Pons (tissue), 1 donor: ENCODE results near the gene PRDX5.
A peak's percentile ranks its signal among the peaks of the same experiment; 100 is the strongest.

Experiments used
- DNase-seq: peaks from one replicate; pipeline ENCODE4 v3.0.0-alpha.2; 2016; ENCODE audit warnings: low spot score

PRDX5 gene

DNA sequence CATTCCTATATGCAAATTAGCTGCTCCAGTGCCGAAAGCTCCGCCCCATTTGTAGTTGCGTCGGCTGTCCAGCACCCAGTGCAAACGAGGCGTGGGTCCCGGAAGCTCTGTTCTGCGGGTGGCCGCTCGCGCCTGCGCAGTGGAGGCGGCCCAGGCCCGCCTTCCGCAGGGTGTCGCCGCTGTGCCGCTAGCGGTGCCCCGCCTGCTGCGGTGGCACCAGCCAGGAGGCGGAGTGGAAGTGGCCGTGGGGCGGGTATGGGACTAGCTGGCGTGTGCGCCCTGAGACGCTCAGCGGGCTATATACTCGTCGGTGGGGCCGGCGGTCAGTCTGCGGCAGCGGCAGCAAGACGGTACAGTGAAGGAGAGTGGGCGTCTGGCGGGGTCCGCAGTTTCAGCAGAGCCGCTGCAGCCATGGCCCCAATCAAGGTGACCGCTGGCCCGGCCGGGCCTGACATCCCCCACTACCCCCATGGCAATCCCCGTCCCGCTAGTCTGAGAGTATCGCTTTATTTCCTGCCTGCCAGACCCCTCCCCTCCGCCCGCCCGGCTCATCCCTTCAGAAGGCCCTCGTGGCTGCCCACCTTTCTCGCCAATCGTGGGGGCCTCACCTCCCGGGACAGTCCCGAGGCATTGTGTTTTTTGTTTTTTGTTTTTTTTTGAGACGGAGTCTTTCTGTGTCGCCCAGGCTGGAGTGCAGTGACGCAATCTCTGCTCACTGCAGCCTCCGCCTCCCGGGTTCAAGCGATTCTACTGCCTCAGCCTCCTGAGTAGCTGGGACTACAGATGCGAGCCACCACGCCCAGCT is at the start of gene PRDX5:
TSS of gene PRDX5 (plus strand) at position 161 of the 805 bp plus-strand sequence. CDS start at position 256, 95 bp downstream.
- DNase-seq = peak; percentile 98

GRCh38 chr11:64268893-64269539 is 48.9 kb upstream of the PRDX5 start:
- peak; percentile 25 for DNase-seq

DNA sequence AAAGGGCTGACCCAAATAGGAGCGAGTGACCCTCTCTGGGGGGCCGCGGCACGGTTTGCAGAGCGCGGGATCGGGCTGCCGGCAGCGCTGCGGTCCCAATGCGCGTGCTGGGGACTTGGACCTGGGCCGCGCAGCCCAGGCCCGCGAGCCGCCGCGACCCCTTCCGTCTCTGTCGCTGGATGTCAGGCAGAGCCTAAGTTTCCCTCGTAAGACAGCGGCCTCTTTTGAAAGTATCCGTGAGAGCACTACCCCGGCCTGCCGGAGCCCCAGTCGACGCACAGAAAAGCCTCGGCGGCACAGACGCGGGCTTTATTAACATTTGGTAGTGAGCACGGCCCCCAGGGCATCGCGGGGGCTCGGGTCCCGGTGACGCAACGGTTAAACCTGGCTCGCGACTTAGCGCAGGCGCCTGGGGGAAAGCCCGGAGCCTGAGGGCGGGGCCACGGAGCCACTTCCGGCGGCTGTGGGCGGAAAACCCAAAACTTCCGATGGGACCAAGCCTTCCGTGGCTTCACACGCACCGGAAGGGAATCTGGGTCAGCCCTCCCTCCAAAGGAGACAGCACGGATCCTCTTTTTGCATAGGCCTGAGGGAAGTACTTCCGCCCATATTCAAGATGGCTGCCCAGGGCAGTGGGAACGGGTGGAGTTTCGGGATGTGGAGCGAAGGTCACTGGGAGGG is 48.2 kb upstream of the PRDX5 start:
- DNase-seq = peak; percentile 100

DNA sequence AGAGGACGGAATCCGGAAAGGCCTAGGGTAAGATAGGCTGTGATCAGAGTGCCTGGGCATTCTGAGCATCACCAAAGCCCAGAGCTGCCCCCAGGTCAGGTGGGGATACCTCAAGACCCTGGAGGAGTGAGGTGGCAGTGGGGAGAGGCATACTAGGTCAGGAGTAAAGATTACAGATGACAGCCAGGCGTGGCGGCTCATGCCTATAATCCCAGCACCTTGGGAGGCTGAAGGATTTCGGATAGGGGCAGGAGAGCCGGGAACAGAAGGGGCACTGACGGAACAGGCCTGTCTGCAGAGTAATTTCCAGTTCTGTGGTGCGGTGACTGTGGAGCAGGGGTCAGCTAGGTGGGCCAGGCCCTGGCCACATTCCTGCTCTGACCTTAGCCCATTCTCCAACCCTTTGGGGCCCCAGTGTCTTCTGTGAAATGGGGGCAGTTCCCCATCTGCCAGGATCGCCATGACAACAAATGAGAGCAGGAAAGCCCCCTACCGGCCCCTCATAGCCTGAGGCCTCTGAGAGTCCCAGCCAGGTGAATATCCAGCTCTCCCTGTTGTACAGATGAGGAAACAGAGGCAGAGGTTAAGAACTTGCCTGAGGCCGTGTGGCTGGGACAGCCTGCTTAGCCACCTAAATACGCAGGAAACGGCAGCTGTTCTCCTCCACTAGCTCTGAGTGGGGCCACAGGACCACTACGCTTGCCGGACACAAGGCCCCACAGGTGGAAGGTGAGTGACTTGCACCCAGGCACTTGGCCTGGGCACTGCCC is 42.7 kb upstream of the PRDX5 start:
- DNase-seq = no peak

GRCh38 chr11:64275841-64276240 is 42.1 kb upstream of the PRDX5 start:
- no peak for DNase-seq

DNA sequence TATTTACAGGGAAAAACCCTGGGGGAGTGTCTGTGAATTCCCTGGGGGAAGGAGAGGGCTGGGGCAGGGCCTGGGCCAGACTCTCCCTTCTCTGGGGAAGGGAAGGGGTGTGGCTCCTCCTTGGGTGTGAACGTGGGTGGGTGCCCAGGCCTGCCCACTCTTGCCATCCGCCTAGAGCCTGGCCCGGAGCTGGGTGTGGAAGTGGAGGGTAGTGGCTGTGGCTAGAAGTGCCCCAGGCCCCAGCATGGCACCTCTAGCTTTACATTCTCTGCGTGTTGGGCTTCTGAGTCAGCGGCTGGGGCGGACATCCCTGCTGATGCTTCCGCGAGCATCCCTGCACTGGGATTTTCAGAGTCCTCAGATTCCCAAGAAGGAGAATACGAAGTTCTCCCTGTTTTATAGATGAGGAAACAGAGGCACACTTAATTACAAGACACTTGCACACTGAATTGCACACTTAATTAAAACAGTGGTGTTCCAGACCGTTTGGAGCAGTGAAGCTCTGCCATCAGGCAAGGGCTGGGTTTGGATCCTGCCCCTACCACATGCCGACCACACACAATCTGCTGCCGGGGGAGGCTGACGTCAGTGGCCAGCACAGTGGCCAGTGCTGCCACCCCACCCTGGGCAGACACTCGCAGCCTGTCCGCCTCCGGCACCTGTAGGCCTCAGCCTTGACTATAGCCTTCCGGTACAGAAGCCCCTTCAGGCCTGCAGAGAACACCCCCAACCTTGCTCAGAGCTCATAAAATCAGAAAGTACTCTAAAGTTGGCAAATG is 41.1 kb upstream of the PRDX5 start:
- DNase-seq = no peak

GRCh38 chr11:64278576-64279190 is 39.2 kb upstream of the PRDX5 start:
- no peak for DNase-seq

DNA sequence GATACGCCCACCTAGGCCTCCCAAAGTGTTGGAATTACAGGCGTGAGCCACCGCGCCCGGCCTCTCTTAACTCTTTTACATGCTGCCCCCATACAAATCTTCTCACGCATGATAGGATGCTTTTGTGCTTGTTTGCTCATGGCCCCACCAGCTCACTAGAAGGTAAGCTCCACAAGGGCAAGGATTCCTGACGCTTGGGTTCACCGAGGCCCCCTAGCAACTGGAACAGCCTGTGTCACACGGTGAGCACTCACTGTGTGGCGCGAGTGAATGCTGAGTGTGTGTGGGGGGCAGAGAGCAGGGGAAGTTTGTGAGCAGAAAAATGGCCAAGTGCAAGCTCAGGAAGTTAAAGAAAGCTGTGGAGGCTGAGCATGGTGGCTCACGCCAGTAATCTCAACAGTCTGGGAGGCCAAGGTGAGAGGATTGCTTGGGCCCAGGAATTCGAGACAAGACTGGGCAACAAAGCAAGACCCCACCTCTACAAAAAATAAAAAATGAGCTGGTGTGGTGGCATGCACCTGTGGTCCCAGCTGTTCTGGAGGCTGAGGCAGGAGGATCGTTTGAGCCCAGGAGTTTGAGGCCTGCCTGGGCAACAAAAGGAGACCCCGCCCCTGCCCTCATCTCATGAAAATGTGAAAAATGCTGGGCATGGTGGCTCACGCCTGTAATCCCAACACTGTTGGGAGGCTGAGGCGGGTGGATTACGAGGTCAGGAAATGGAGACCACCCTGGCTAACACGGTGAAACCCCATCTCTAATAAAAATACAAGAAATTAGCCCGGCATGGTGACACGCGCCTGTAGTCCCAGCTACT is 35.8 kb upstream of the PRDX5 start:
- DNase-seq = no peak

DNA sequence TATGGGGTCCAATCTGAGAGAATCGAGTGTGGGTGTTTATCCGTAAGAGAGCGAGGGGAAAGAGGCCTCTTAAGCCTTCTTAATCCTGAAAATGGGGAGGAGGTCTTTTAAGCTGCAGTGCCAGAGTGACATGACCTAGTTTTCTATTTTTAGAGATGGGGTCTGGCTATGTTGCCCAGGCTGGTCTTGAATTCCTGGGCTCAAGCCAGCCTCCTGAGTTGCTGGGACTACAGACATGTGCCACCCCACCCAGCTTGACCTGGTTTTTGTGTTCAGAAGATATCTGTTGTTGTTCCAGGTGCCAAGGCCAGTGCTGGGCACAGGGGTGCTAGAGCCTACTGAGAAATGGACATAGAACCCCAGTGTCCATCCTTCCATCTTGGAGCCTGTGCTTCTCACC is 34.8 kb upstream of the PRDX5 start:
- DNase-seq = no peak

DNA sequence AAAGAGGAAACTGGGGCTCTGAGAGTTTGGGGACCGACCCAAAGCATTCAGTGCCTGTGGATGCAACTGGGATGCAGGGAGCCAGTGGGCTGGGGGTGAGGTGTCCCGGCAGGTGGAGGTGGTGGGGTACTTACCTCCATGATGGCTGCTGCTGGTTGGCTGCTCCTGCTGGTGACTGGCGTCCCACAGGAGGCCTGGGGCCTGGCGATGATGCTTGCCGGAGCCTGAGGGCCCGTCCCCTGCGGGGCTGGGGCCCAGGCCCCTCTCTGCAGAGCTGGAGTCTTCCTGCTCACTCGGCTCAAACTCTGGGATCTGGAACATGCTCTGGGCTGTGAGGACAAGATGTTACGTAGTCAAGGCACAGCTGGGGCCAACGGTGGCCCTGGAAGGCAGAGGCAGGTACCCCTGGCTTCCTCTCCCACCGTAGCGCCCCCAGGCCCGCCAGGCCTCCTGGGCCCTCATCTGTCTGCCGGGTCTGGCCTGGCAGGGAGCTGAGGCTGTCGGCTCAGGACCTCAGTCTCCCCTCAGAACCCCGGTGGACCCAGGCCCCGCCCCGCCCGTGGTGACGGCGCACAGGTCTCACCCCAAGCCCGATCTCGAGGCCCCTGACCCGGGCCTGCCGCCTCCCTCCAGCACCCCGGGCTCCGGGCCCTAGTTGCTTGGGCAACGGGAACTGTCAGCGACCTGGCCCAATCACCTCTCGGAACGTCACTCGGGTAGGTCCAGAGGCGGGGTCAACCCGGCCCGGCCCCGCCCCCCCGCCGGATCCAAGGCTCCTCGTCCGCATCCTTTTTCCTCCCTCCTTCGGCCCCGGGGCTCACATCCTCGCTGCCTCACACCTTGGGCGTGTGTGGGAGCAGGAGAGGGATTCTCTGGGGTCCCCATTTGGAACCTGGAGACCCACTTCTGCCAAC is 33.6 kb upstream of the PRDX5 start, which contains the start of gene BAD:
TSS of gene BAD (minus strand) at position 618 of the 914 bp plus-strand sequence. CDS start at position 321, 297 bp downstream.
- DNase-seq = peak; percentile 96

GRCh38 chr11:64284962-64285884 is 32.7 kb upstream of the PRDX5 start, which contains the start of gene GPR137:
Gene GPR137, plus strand, starts transcription at chr11:64285848. Its CDS starts 677 bp downstream, at chr11:64286525.
- peak; percentile 77 for DNase-seq

GRCh38 chr11:64285885-64286800 is 31.8 kb upstream of the PRDX5 start:
- no peak for DNase-seq

DNA sequence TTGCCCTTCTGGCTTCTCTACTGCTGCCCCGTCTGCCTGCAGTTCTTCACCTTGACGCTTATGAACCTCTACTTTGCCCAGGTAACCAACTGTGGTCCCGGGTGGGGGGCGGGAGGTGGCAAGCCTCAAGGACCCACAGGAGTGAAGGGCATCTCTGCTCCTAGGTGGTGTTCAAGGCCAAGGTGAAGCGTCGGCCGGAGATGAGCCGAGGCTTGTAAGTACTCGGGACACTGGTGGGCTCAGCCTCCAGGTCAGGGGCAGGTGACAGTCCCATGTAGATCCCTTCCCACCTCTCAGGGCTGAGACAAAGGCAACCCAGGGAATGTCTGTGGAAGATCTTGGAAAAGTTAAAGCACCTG is 31.1 kb upstream of the PRDX5 start:
- no peak for DNase-seq

- no peak for DNase-seq
Measured at GRCh38 chr11:64287676-64288352, 30.1 kb upstream of the PRDX5 start.

DNA sequence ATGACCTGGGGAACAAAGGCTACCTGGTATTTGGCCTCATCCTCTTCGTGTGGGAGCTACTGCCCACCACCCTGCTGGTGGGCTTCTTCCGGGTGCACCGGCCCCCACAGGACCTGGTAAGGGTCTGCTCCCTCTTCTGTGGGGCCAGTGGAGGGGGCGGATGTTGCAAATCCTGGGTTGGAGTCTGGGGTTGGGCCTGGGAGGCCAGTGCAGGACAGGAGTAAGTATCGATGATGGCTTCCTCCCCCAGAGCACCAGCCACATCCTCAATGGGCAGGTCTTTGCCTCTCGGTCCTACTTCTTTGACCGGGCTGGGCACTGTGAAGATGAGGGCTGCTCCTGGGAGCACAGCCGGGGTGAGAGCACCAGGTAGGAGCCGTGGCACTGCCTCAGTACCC is 29.6 kb upstream of the PRDX5 start:
- no peak for DNase-seq

- no peak for DNase-seq
Measured at GRCh38 chr11:64289002-64289564, 28.8 kb upstream of the PRDX5 start.
